ENCODE data around the gene CGRRF1. TPM values are rescaled to one million over a fixed set of nuclear protein-coding genes. Genes with fewer than 3 reads are reported as not detected.

The CGRRF1 gene
- total RNA-seq, 4 donors from 2014 or later, result 5.7 to 14.0 (median 10.2) TPM

DNA sequence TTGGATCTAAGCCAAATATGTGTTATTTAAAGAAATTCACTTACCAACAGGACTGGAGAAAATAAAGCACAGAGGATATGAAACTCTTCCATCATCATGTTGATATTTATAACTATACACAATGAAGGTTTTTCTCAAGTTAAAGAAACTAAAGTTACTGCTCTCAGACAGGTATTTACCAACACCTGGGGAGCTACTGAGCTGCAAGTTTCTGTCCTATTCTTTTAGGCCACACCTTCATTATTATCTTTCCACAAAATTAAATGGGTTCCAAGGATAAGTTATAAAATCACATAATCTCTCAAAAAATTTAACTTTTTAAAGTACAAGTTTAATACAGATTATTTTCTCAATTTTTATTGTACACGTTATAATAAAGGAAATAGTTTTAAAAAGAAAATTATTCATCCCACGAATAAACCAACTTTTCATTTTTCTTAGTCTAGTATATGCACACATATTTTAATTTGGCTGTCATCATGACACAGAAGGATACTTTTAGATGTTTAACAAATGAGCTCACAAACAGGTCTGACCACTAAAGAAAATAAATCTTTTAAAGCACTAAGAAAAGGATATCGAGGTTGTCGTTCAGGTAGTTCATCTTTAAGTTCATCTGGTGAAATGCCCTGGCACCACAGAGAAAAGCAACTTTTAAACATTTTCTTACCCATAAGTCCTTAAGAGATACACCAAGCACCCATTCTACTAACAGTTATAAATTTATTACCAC is 28.7 kb upstream of the CGRRF1 start:
- WGBS, 2 donors, result 65 to 75% methylated on average over 4 of the region's 4 CpGs

GRCh38 chr14:54481695-54482094 is 28.0 kb upstream of the CGRRF1 start:
- intact Hi-C loops (cut with DNase I; ENCODE audit: low total_unique reads), result no loop called here
- TF ChIP-seq CTCF (IDR thresholded peaks at IDR 0.05), result no peak
- no peak for TF ChIP-seq POLR2A (IDR thresholded peaks at IDR 0.05)
- no peak for DNase-seq (ENCODE audit: low spot score in 2 of 2)
- WGBS, 2 donors, result 89 to 90% methylated on average over 2 of the region's 2 CpGs
- H3K4me3 ChIP-seq (ENCODE audit: low read depth, poor library complexity, severe bottlenecking), result no peak overlapping the region

More for the DNA sequence above, 28.7 kb upstream of the CGRRF1 start:
- DNase-seq (ENCODE audit: low spot score in 2 of 2), result no peak
- intact Hi-C loops (cut with DNase I; ENCODE audit: low total_unique reads), result no loop called here
- TF ChIP-seq CTCF (IDR thresholded peaks at IDR 0.05) (no peak), POLR2A (IDR thresholded peaks at IDR 0.05) (no peak)
- no peak overlapping the region for H3K4me3 ChIP-seq (ENCODE audit: low read depth, poor library complexity, severe bottlenecking)

DNA sequence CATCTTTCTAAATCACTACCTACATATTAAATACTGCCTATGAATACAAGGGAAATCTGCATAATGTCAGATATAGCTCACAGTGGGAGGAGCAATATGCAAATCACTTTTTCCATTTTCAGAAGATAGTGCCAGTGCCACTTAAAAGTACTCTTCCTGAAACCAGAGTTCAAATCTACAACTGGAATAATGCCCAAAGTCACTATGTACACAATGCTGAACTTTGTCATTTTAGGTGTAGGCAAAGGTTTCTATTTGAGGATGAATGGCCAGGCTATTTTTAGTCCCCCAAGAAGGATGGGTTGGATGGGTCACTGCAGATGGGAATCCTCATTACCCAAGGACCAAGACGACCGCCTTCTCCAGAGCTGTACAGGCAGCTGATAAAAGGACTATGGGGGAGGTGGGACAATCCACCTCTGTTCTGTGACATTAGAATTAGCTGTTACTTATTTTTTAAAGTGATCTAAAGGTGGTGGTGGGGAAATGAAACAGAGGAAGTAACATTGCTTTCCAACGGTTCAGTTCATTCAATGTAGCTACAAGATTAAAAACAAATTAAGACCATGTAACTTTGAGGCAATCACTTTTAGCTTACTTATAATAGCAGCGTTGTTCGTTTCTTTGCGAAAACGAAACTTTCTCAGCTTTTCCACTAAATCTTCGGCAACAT is 26.5 kb upstream of the CGRRF1 start:
- 80 to 87% methylated on average over 8 of the region's 8 CpGs for WGBS, 2 donors
- DNase-seq (ENCODE audit: low spot score in 2 of 2), result no peak
- intact Hi-C loops (cut with DNase I; ENCODE audit: low total_unique reads), result no loop called here
- H3K4me3 ChIP-seq (ENCODE audit: low read depth, poor library complexity, severe bottlenecking), result no peak overlapping the region
- no peak for TF ChIP-seq CTCF (IDR thresholded peaks at IDR 0.05)
- TF ChIP-seq POLR2A (IDR thresholded peaks at IDR 0.05), result no peak

DNA sequence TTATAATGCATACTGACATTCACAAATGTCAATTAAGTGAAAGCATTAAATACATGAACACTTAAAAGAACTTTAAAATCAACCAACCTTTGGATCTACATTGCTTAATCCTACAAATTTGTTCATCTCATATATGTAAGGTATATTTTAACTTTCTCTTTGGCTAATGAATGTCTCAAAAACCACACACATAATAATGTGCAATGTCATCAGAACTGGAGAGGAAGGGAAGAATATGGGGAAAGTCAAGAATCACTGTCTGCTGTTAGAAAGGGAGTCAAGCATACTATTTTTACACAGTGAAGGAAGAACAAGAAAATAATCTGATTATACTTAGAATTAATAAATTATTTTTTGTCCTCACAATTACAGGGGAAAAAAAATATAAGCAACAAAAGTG is 25.9 kb upstream of the CGRRF1 start:
- intact Hi-C loops (cut with DNase I; ENCODE audit: low total_unique reads), result no loop called here

DNA sequence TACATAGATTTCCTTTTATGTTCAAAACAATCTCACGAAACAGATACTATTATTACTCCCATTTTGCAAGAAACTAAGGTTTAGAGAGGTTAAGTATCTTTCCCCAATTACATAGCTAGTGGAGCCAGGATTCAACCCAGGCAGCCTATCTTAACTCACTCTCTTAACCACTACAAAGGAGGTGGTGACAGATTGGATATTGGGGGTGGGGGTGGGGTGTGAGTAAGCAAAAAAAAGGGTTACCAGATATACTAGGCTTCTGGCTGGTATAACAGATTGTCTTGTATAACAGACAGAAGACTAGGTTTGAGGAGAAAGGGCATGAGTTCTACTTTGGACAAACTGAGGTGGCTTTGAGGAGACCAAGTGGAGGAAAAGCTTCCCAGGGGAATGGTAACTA is 23.0 kb upstream of the CGRRF1 start:
- DNase-seq (ENCODE audit: low spot score in 2 of 2), result no peak
- H3K4me3 ChIP-seq (ENCODE audit: low read depth, poor library complexity, severe bottlenecking), result no peak overlapping the region
- no peak for TF ChIP-seq CTCF (IDR thresholded peaks at IDR 0.05)
- TF ChIP-seq POLR2A (IDR thresholded peaks at IDR 0.05), result no peak
- 94 to 98% methylated on average over 1 of the region's 1 CpG for WGBS, 2 donors
- intact Hi-C loops (cut with DNase I; ENCODE audit: low total_unique reads), result no loop called here

More for the DNA sequence above, 25.9 kb upstream of the CGRRF1 start:
- no peak for TF ChIP-seq POLR2A (IDR thresholded peaks at IDR 0.05)
- TF ChIP-seq CTCF (IDR thresholded peaks at IDR 0.05), result no peak
- H3K4me3 ChIP-seq (ENCODE audit: low read depth, poor library complexity, severe bottlenecking), result no peak overlapping the region
- DNase-seq (ENCODE audit: low spot score in 2 of 2), result no peak

Measured in lower leg skin (tissue), 4 donors.